Measurements from ENCODE around the gene SCARB1. TPM values are rescaled to one million over a fixed set of nuclear protein-coding genes. Genes with fewer than 3 reads are reported as not detected.

SCARB1 gene
- total and polyA plus RNA-seq, 5 donors from 2014 or later = 0.52 to 1.2 (median 0.75) TPM

GRCh38 chr12:124841558-124841945 is 22.1 kb downstream of the SCARB1 start:
- H3K27me3 Mint-ChIP-seq = peaks cover 4% of the 10 kb centered on the region
- Histone ChIP-seq H3K36me3 (ENCODE audit: control insufficient read depth, insufficient read depth, low read length) (no peaks in the 10 kb centered on the region), H3K27ac (ENCODE audit: insufficient read depth, low read length, poor library complexity, severe bottlenecking) (no peak overlapping the region), H3K4me1 (ENCODE audit: control insufficient read depth, insufficient read depth, low read length, poor library complexity, severe bottlenecking) (no peaks in the 10 kb centered on the region), H3K9me3 (ENCODE audit: control insufficient read depth in 2 of 2, low read length in 2 of 2) (no peaks in the 10 kb centered on the region), H3K4me3 (ENCODE audit: low read depth, low read length) (no peak overlapping the region), H3K27me3 (ENCODE audit: control insufficient read depth, insufficient read depth, low read length) (no peaks in the 10 kb centered on the region)
- DNase-seq (no peak), ATAC-seq (ENCODE audit: low read depth in 2 of 2) (no peak)
- no peak overlapping the region for H3K27ac Mint-ChIP-seq
- H3K4me1 Mint-ChIP-seq = no peaks in the 10 kb centered on the region
- no peaks in the 10 kb centered on the region for H3K36me3 Mint-ChIP-seq
- H3K9me3 Mint-ChIP-seq = no peaks in the 10 kb centered on the region
- no peak overlapping the region for H3K4me3 Mint-ChIP-seq

- Mint-ChIP-seq H3K27ac (no peak overlapping the region), H3K36me3 (no peaks in the 10 kb centered on the region), H3K27me3 (peaks cover 4% of the 10 kb centered on the region), H3K4me3 (no peak overlapping the region), H3K9me3 (no peaks in the 10 kb centered on the region), H3K4me1 (no peaks in the 10 kb centered on the region)
- Histone ChIP-seq H3K9me3 (ENCODE audit: control insufficient read depth in 2 of 2, low read length in 2 of 2) (no peaks in the 10 kb centered on the region), H3K36me3 (ENCODE audit: control insufficient read depth, insufficient read depth, low read length) (no peaks in the 10 kb centered on the region), H3K27ac (ENCODE audit: insufficient read depth, low read length, poor library complexity, severe bottlenecking) (no peak overlapping the region), H3K4me3 (ENCODE audit: low read depth, low read length) (no peak overlapping the region), H3K4me1 (ENCODE audit: control insufficient read depth, insufficient read depth, low read length, poor library complexity, severe bottlenecking) (no peaks in the 10 kb centered on the region), H3K27me3 (ENCODE audit: control insufficient read depth, insufficient read depth, low read length) (no peaks in the 10 kb centered on the region)
- DNase-seq (no peak), ATAC-seq (ENCODE audit: low read depth in 2 of 2) (no peak)
Observed at GRCh38 chr12:124837958-124838803, 25.5 kb downstream of the SCARB1 start.

GRCh38 chr12:124837249-124837897 is 26.3 kb downstream of the SCARB1 start:
- no peaks in the 10 kb centered on the region for H3K9me3 ChIP-seq (ENCODE audit: control insufficient read depth in 2 of 2, low read length in 2 of 2)
- Mint-ChIP-seq H3K36me3 (no peaks in the 10 kb centered on the region), H3K27me3 (peaks cover 4% of the 10 kb centered on the region), H3K9me3 (no peaks in the 10 kb centered on the region), H3K4me3 (no peak overlapping the region), H3K27ac (peak overlapping the region in 1 of 3 donors; percentile 79), H3K4me1 (no peaks in the 10 kb centered on the region)
- ATAC-seq (ENCODE audit: low read depth in 2 of 2) (no peak), DNase-seq (no peak)
- no peaks in the 10 kb centered on the region for H3K27me3 ChIP-seq (ENCODE audit: control insufficient read depth, insufficient read depth, low read length)
- H3K27ac ChIP-seq (ENCODE audit: insufficient read depth, low read length, poor library complexity, severe bottlenecking) = no peak overlapping the region
- no peak overlapping the region for H3K4me3 ChIP-seq (ENCODE audit: low read depth, low read length)
- H3K36me3 ChIP-seq (ENCODE audit: control insufficient read depth, insufficient read depth, low read length) = no peaks in the 10 kb centered on the region
- no peaks in the 10 kb centered on the region for H3K4me1 ChIP-seq (ENCODE audit: control insufficient read depth, insufficient read depth, low read length, poor library complexity, severe bottlenecking)

- no peak for DNase-seq
- H3K27me3 Mint-ChIP-seq = peaks cover 4% of the 10 kb centered on the region
- no peak overlapping the region for H3K4me3 Mint-ChIP-seq
- H3K27ac Mint-ChIP-seq = no peak overlapping the region
- Histone ChIP-seq H3K4me3 (ENCODE audit: low read depth, low read length) (no peak overlapping the region), H3K27me3 (ENCODE audit: control insufficient read depth, insufficient read depth, low read length) (no peaks in the 10 kb centered on the region), H3K4me1 (ENCODE audit: control insufficient read depth, insufficient read depth, low read length, poor library complexity, severe bottlenecking) (no peaks in the 10 kb centered on the region), H3K27ac (ENCODE audit: insufficient read depth, low read length, poor library complexity, severe bottlenecking) (no peak overlapping the region), H3K36me3 (ENCODE audit: control insufficient read depth, insufficient read depth, low read length) (no peaks in the 10 kb centered on the region), H3K9me3 (ENCODE audit: control insufficient read depth in 2 of 2, low read length in 2 of 2) (no peaks in the 10 kb centered on the region)
- no peaks in the 10 kb centered on the region for H3K4me1 Mint-ChIP-seq
- ATAC-seq (ENCODE audit: low read depth in 2 of 2) = no peak
- H3K36me3 Mint-ChIP-seq = no peaks in the 10 kb centered on the region
- no peaks in the 10 kb centered on the region for H3K9me3 Mint-ChIP-seq
Observed at GRCh38 chr12:124836759-124837158, 26.9 kb downstream of the SCARB1 start.

- Histone ChIP-seq H3K27ac (ENCODE audit: insufficient read depth, low read length, poor library complexity, severe bottlenecking) (no peak overlapping the region), H3K4me1 (ENCODE audit: control insufficient read depth, insufficient read depth, low read length, poor library complexity, severe bottlenecking) (no peaks in the 10 kb centered on the region), H3K27me3 (ENCODE audit: control insufficient read depth, insufficient read depth, low read length) (no peaks in the 10 kb centered on the region), H3K9me3 (ENCODE audit: control insufficient read depth in 2 of 2, low read length in 2 of 2) (no peaks in the 10 kb centered on the region), H3K4me3 (ENCODE audit: low read depth, low read length) (no peak overlapping the region), H3K36me3 (ENCODE audit: control insufficient read depth, insufficient read depth, low read length) (no peaks in the 10 kb centered on the region)
- Mint-ChIP-seq H3K36me3 (no peaks in the 10 kb centered on the region), H3K27ac (no peak overlapping the region), H3K9me3 (no peaks in the 10 kb centered on the region), H3K27me3 (peaks cover 4% of the 10 kb centered on the region), H3K4me3 (no peak overlapping the region), H3K4me1 (no peaks in the 10 kb centered on the region)
- no peak for ATAC-seq (ENCODE audit: low read depth in 2 of 2)
- DNase-seq = no peak
Observed at GRCh38 chr12:124835656-124836410, 27.8 kb downstream of the SCARB1 start.

GRCh38 chr12:124834822-124835221 is 28.8 kb downstream of the SCARB1 start:
- Mint-ChIP-seq H3K9me3 (no peaks in the 10 kb centered on the region), H3K36me3 (no peaks in the 10 kb centered on the region), H3K4me1 (no peaks in the 10 kb centered on the region), H3K27ac (no peak overlapping the region), H3K4me3 (no peak overlapping the region), H3K27me3 (peaks cover 4% of the 10 kb centered on the region)
- Histone ChIP-seq H3K36me3 (ENCODE audit: control insufficient read depth, insufficient read depth, low read length) (no peaks in the 10 kb centered on the region), H3K27me3 (ENCODE audit: control insufficient read depth, insufficient read depth, low read length) (no peaks in the 10 kb centered on the region), H3K4me3 (ENCODE audit: low read depth, low read length) (no peak overlapping the region), H3K27ac (ENCODE audit: insufficient read depth, low read length, poor library complexity, severe bottlenecking) (no peak overlapping the region), H3K9me3 (ENCODE audit: control insufficient read depth in 2 of 2, low read length in 2 of 2) (no peaks in the 10 kb centered on the region), H3K4me1 (ENCODE audit: control insufficient read depth, insufficient read depth, low read length, poor library complexity, severe bottlenecking) (no peaks in the 10 kb centered on the region)
- no peak for DNase-seq
- no peak for ATAC-seq (ENCODE audit: low read depth in 2 of 2)

- Mint-ChIP-seq H3K4me1 (no peaks in the 10 kb centered on the region), H3K4me3 (no peak overlapping the region), H3K27ac (peak overlapping the region in 1 of 3 donors; percentile 11), H3K36me3 (peaks cover 5% of the 10 kb centered on the region), H3K9me3 (peaks cover 0 to 2% (median 0%) of the 10 kb centered on the region in 7 donors), H3K27me3 (peaks cover 4% of the 10 kb centered on the region)
- no peaks in the 10 kb centered on the region for H3K9me3 ChIP-seq (ENCODE audit: control insufficient read depth in 2 of 2, low read length in 2 of 2)
- H3K4me1 ChIP-seq (ENCODE audit: control insufficient read depth, insufficient read depth, low read length, poor library complexity, severe bottlenecking) = no peaks in the 10 kb centered on the region
- H3K36me3 ChIP-seq (ENCODE audit: control insufficient read depth, insufficient read depth, low read length) = no peaks in the 10 kb centered on the region
- no peak overlapping the region for H3K4me3 ChIP-seq (ENCODE audit: low read depth, low read length)
- no peak for ATAC-seq (ENCODE audit: low read depth in 2 of 2)
- H3K27ac ChIP-seq (ENCODE audit: insufficient read depth, low read length, poor library complexity, severe bottlenecking) = no peak overlapping the region
- H3K27me3 ChIP-seq (ENCODE audit: control insufficient read depth, insufficient read depth, low read length) = no peaks in the 10 kb centered on the region
- no peak for DNase-seq
Observed at GRCh38 chr12:124833693-124834122, 30.0 kb downstream of the SCARB1 start.
